ENCODE results near the gene ZNF3. TPM values are rescaled to one million over a fixed set of nuclear protein-coding genes. Genes with fewer than 3 reads are reported as not detected.

Gene ZNF3
- total and polyA plus RNA-seq, 2 experiments from 2014 or later: 23.4 to 48.9 TPM

- peaks cover 37% of the 10 kb centered on the region for H3K79me2 ChIP-seq (replicated peaks; ENCODE audit: insufficient read depth)
- H3K4me1 ChIP-seq (ENCODE audit: insufficient read depth): peaks cover 13% of the 10 kb centered on the region
- Mint-ChIP-seq H3K27me3 (ENCODE audit: insufficient read depth, low read depth, poor library complexity) (peaks cover 58% of the 10 kb centered on the region), H3K4me3 (peak overlapping the region; percentile 95), H3K27ac (peak overlapping the region; percentile 99; the same call in 1 of the 2 replicates), H3K36me3 (ENCODE audit: low read depth) (peaks cover 72% of the 10 kb centered on the region), H3K4me1 (peaks cover 27% of the 10 kb centered on the region), H3K9me3 (no peaks in the 10 kb centered on the region)
- H3K36me3 ChIP-seq (ENCODE audit: insufficient read depth): peaks cover 23% of the 10 kb centered on the region
- no peak for TF ChIP-seq CREB1 (CRISPR knock-in tag; IDR thresholded peaks at IDR 0.05; ENCODE audit: low read depth)
- TF ChIP-seq EZH2phosphoT487 (IDR thresholded peaks at IDR 0.05; ENCODE audit: unreplicated experiment): no peak
- TF ChIP-seq EZH2 (IDR thresholded peaks at IDR 0.05; ENCODE audit: low read depth, unreplicated experiment): no peak
- no peak for TF ChIP-seq REST (IDR thresholded peaks at IDR 0.05; ENCODE audit: unreplicated experiment)
- peak overlapping the region; percentile 100; the same call in 1 of the 2 replicates for H3K4me3 ChIP-seq
- DNase-seq (ENCODE audit: low spot score) (no peak), ATAC-seq (no peak)
- peaks cover 28% of the 10 kb centered on the region for H3F3A ChIP-seq (replicated peaks; ENCODE audit: low read depth)
- no peaks in the 10 kb centered on the region for H3K9me2 ChIP-seq (ENCODE audit: insufficient read depth)
- no peak overlapping the region for H3K27ac ChIP-seq (ENCODE audit: low read depth)
- H3K27me3 ChIP-seq (ENCODE audit: insufficient read depth): no peaks in the 10 kb centered on the region
- no peak overlapping the region for H2AFZ ChIP-seq
- peaks cover 16% of the 10 kb centered on the region for H4K20me1 ChIP-seq (replicated peaks; ENCODE audit: insufficient read depth)
- no peak overlapping the region for H3K4me2 ChIP-seq
Measured at GRCh38 chr7:100102950-100103840, 21.7 kb upstream of the ZNF3 start.

GRCh38 chr7:100101016-100101862 is 19.7 kb upstream of the ZNF3 start, which contains the start of the genes AP4M1 and MCM7:
TSS of gene AP4M1 (plus strand) at chr7:100101643. CDS start at chr7:100101715, 72 bp downstream.
TSS of gene MCM7 (minus strand) at chr7:100101397. CDS start at chr7:100101294, 103 bp downstream.
- Histone ChIP-seq H3K4me3 (peak within 1 kb of the TSS; percentile 100), H3F3A (replicated peaks; ENCODE audit: low read depth) (peaks cover 46% of the 10 kb centered on the region), H3K4me1 (ENCODE audit: insufficient read depth) (peaks cover 13% of the 10 kb centered on the region), H4K20me1 (replicated peaks; ENCODE audit: insufficient read depth) (peaks cover 33% of the 10 kb centered on the region), H2AFZ (peak within 1 kb of the TSS; percentile 66; the same call in 1 of the 2 replicates), H3K4me2 (peak within 1 kb of the TSS; percentile 100), H3K36me3 (ENCODE audit: insufficient read depth) (peaks cover 39% of the 10 kb centered on the region), H3K79me2 (replicated peaks; ENCODE audit: insufficient read depth) (peaks cover 57% of the 10 kb centered on the region), H3K9me2 (ENCODE audit: insufficient read depth) (no peaks in the 10 kb centered on the region), H3K27me3 (ENCODE audit: insufficient read depth) (no peaks in the 10 kb centered on the region), H3K27ac (ENCODE audit: low read depth) (peak within 1 kb of the TSS; percentile 100)
- DNase-seq (ENCODE audit: low spot score): peak; percentile 99
- Mint-ChIP-seq H3K4me1 (peaks cover 36% of the 10 kb centered on the region), H3K27me3 (ENCODE audit: insufficient read depth, low read depth, poor library complexity) (peaks cover 52% of the 10 kb centered on the region), H3K36me3 (ENCODE audit: low read depth) (peaks cover 76% of the 10 kb centered on the region), H3K9me3 (peaks cover 5% of the 10 kb centered on the region; the same call in 2 of the 3 replicates), H3K27ac (peak within 1 kb of the TSS; percentile 99), H3K4me3 (peak within 1 kb of the TSS; percentile 95)
- peak; percentile 80 for TF ChIP-seq POLR2AphosphoS5 (IDR thresholded peaks at IDR 0.05; ENCODE audit: low read depth)
- TF ChIP-seq EZH2 (IDR thresholded peaks at IDR 0.05; ENCODE audit: low read depth, unreplicated experiment): no peak
- no peak for TF ChIP-seq STAT1 (IDR thresholded peaks at IDR 0.05; ENCODE audit: unreplicated experiment)
- TF ChIP-seq JUNB (IDR thresholded peaks at IDR 0.05; ENCODE audit: unreplicated experiment): no peak
- TF ChIP-seq CREB1 (CRISPR knock-in tag; IDR thresholded peaks at IDR 0.05; ENCODE audit: low read depth): peak; percentile 62
- ATAC-seq: peak; percentile 83
